ENCODE data around the gene BTBD6.

The BTBD6 gene

GRCh38 chr14:105220699-105221597 lies 27.4 kb upstream of the BTBD6 start:
- TF ChIP-seq, protein P1, sequence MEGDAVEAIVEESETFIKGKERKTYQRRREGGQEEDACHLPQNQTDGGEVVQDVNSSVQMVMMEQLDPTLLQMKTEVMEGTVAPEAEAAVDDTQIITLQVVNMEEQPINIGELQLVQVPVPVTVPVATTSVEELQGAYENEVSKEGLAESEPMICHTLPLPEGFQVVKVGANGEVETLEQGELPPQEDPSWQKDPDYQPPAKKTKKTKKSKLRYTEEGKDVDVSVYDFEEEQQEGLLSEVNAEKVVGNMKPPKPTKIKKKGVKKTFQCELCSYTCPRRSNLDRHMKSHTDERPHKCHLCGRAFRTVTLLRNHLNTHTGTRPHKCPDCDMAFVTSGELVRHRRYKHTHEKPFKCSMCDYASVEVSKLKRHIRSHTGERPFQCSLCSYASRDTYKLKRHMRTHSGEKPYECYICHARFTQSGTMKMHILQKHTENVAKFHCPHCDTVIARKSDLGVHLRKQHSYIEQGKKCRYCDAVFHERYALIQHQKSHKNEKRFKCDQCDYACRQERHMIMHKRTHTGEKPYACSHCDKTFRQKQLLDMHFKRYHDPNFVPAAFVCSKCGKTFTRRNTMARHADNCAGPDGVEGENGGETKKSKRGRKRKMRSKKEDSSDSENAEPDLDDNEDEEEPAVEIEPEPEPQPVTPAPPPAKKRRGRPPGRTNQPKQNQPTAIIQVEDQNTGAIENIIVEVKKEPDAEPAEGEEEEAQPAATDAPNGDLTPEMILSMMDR (IDR thresholded peaks at IDR 0.05; ENCODE audit: low read depth, low read length, missing control alignments), result no peak
- no peak overlapping the region for H3K4me3 ChIP-seq (replicated peaks; ENCODE audit: low read depth, low read length)
- no peak for DNase-seq (ENCODE audit: extremely low read depth, low read depth)

GRCh38 chr14:105221598-105222178 lies 26.6 kb upstream of the BTBD6 start:
- DNase-seq (ENCODE audit: extremely low read depth, low read depth), result no peak
- H3K4me3 ChIP-seq (replicated peaks; ENCODE audit: low read depth, low read length), result no peak overlapping the region
- TF ChIP-seq, protein P1 (IDR thresholded peaks at IDR 0.05; ENCODE audit: low read depth, low read length, missing control alignments), result no peak

DNA sequence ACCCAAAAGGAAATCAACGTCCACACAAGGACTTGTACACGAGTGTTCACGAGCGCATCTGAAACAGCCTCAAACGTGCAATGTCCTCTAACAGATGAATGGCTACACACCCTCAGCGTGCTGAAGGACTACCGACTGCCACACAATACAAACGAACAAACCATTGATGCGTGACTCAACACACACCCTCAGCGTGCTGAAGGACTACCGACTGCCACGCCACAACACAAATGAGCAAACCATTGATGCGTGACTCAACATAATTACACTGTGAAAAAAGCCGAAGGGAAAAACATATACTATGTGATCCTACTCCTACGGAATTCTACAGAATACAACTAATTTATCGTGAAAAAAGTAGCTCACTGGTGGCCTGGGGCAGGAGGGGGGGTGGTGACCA lies 25.1 kb upstream of the BTBD6 start:
- no peak for DNase-seq (ENCODE audit: extremely low read depth, low read depth)
- no peak overlapping the region for H3K4me3 ChIP-seq (replicated peaks; ENCODE audit: low read depth, low read length)
- TF ChIP-seq, protein P1 (IDR thresholded peaks at IDR 0.05; ENCODE audit: low read depth, low read length, missing control alignments), result no peak

GRCh38 chr14:105223770-105224544 lies 24.4 kb upstream of the BTBD6 start:
- TF ChIP-seq, protein P1 (IDR thresholded peaks at IDR 0.05; ENCODE audit: low read depth, low read length, missing control alignments), result no peak
- no peak for DNase-seq (ENCODE audit: extremely low read depth, low read depth)
- H3K4me3 ChIP-seq (replicated peaks; ENCODE audit: low read depth, low read length), result no peak overlapping the region

GRCh38 chr14:105224845-105225570 lies 23.3 kb upstream of the BTBD6 start:
- TF ChIP-seq, protein P1 (IDR thresholded peaks at IDR 0.05; ENCODE audit: low read depth, low read length, missing control alignments), result no peak
- no peak for DNase-seq (ENCODE audit: extremely low read depth, low read depth)
- no peak overlapping the region for H3K4me3 ChIP-seq (replicated peaks; ENCODE audit: low read depth, low read length)

GRCh38 chr14:105226198-105226597 lies 22.1 kb upstream of the BTBD6 start:
- TF ChIP-seq, protein P1 (IDR thresholded peaks at IDR 0.05; ENCODE audit: low read depth, low read length, missing control alignments), result no peak
- no peak overlapping the region for H3K4me3 ChIP-seq (replicated peaks; ENCODE audit: low read depth, low read length)
- DNase-seq (ENCODE audit: extremely low read depth, low read depth), result no peak

Data from HFF-Myc (cell line).